Measurements from ENCODE around the gene REC8.

DNA sequence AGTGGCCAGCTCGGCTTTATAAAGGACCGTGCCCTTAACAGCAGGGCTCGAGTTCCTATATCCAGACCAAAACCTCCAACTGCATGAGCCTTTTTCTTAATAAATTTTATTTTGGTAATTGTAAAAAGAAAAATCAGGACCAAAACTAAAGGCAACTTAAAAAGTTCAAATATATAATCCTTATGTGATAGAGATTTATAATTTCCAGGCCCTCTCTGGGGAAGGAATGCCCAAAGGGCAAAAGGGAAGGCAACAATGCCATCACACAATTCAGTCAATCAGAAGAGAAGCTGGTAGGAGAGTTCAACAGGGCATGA, 17.1 kb downstream of the REC8 start:
- no peak for TF ChIP-seq ARNTL (CRISPR knock-in tag; IDR thresholded peaks at IDR 0.05; ENCODE audit: borderline replicate concordance, low read depth)
- no peak for TF ChIP-seq SNAI2 (CRISPR knock-in tag; IDR thresholded peaks at IDR 0.05)
